ENCODE results near the gene SFXN1. TPM values are rescaled to one million over a fixed set of nuclear protein-coding genes. Genes with fewer than 3 reads are reported as not detected.
A peak's percentile ranks its signal among the peaks of the same experiment; 100 is the strongest.

Gene SFXN1
- total and polyA plus RNA-seq, 9 of the 15 experiments (the other 6 are each of a cell fraction or from before 2014, with no cell fraction given): 31.8 to 261 (median 113) TPM

DNA sequence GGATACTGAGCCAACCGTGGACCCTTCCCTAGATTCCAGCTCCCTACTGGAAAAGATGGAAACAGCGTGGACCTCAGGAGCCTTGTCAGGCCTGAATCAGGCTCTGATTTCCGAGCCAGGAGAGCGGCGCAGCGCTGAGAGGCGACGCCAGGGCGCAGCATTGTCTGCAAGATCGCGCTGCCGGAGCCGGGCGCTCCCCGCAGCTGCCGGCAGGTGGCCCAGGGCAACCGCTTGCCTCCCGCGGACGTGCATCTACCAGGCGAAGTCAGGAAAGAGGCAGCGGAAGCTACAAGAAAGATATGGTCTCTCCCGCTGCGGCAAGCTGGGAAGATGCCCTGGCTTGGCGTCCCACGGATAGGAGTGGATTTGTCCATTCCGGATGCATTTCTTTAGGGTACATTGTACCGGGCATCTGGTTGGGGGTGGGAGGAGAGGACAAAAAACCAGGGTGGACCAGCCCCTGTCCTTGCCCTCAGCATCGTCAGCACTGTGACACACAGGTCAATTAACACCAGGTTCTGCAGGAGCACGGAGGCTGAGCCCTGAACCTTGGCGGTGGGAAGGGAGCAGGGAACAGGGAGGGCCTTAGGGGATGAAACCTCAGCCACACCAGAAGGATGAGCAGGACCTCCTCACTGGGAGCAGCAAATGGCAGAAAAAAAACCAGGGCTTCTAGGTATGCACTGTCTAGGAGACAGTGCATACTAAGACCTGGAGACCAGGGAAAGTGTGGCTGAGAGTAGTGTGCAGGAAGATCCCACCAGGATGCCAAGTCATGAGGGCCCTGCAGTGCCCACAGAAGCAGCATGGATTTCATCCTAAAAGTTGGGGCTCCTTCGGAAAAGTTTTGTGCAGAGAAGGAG, 55.9 kb downstream of the SFXN1 start (continued):
- TF ChIP-seq CREBBP (IDR thresholded peaks at IDR 0.05; ENCODE audit: low read depth, low read length): no peak
- TF ChIP-seq RBM22 (IDR thresholded peaks at IDR 0.05; ENCODE audit: low read depth, low read length, poor library complexity, severe bottlenecking): no peak
- TF ChIP-seq U2AF2 (optimal IDR thresholded peaks at IDR 0.05; ENCODE audit: low read depth, low read length): no peak
- TF ChIP-seq SMAD2 (IDR thresholded peaks at IDR 0.05; ENCODE audit: low read depth, low read length): no peak
- no peak for TF ChIP-seq ATF7 (IDR thresholded peaks at IDR 0.05)
- TF ChIP-seq ZNF583 (CRISPR knock-in tag; IDR thresholded peaks at IDR 0.05): no peak
- TF ChIP-seq PYGO2 (tag; IDR thresholded peaks at IDR 0.05): no peak
- TF ChIP-seq ZBTB9 (CRISPR knock-in tag; IDR thresholded peaks at IDR 0.05): no peak
- no peak for TF ChIP-seq ZNF740 (CRISPR knock-in tag; IDR thresholded peaks at IDR 0.05)
- no peak for TF ChIP-seq ZNF740 (tag; IDR thresholded peaks at IDR 0.05)
- TF ChIP-seq ZNF589 (CRISPR knock-in tag; IDR thresholded peaks at IDR 0.05; ENCODE audit: low read depth): no peak
- TF ChIP-seq HCFC1 (IDR thresholded peaks at IDR 0.05; ENCODE audit: low read depth, low read length): no peak
- TF ChIP-seq TBL1XR1 (IDR thresholded peaks at IDR 0.05; ENCODE audit: low read length in 2 of 2): no peak
- TF ChIP-seq PHF20 (IDR thresholded peaks at IDR 0.05; ENCODE audit: partially characterized antibody): no peak
- TF ChIP-seq KDM4B (IDR thresholded peaks at IDR 0.05; ENCODE audit: borderline replicate concordance in 2 of 2, low read depth in 1 of 2): no peak
- TF ChIP-seq, protein P1, sequence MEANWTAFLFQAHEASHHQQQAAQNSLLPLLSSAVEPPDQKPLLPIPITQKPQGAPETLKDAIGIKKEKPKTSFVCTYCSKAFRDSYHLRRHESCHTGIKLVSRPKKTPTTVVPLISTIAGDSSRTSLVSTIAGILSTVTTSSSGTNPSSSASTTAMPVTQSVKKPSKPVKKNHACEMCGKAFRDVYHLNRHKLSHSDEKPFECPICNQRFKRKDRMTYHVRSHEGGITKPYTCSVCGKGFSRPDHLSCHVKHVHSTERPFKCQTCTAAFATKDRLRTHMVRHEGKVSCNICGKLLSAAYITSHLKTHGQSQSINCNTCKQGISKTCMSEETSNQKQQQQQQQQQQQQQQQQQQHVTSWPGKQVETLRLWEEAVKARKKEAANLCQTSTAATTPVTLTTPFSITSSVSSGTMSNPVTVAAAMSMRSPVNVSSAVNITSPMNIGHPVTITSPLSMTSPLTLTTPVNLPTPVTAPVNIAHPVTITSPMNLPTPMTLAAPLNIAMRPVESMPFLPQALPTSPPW (CRISPR knock-in tag; IDR thresholded peaks at IDR 0.05): no peak
- no peak for TF ChIP-seq ZNF354B (CRISPR knock-in tag; IDR thresholded peaks at IDR 0.05)
- peak in 1 of 2 experiments; percentile 52; a peak in 1 of 4 replicates for TF ChIP-seq SRF (CRISPR knock-in tag; IDR thresholded peaks at IDR 0.05)
- TF ChIP-seq MAFF (IDR thresholded peaks at IDR 0.05; ENCODE audit: low read length): no peak
- no peak for TF ChIP-seq NCOA2 (IDR thresholded peaks at IDR 0.05; ENCODE audit: partially characterized antibody in 2 of 2)
- TF ChIP-seq HOMEZ (CRISPR knock-in tag; IDR thresholded peaks at IDR 0.05): no peak
- no peak for TF ChIP-seq ZNF668 (CRISPR knock-in tag; IDR thresholded peaks at IDR 0.05)
- peak; percentile 21; the same call in 1 of the 2 replicates for TF ChIP-seq ZNF263 (CRISPR knock-in tag; IDR thresholded peaks at IDR 0.05; ENCODE audit: borderline replicate concordance)
- TF ChIP-seq ZBTB7A (IDR thresholded peaks at IDR 0.05; ENCODE audit: borderline replicate concordance, control insufficient read depth, low read depth, low read length): no peak

All from K562 (cell line).